Subcutaneous adipose tissue (tissue), 4 donors: ENCODE measurements around the gene EIF3M. TPM values are rescaled to one million over a fixed set of nuclear protein-coding genes. Genes with fewer than 3 reads are reported as not detected.

ENCODE experiments used
- CTCF ChIP-seq: fragments of 450-650 bp; IDR thresholded peaks from one replicate; pipeline ENCODE4 v1.5.1; 2016; ENCODE audit warnings: low read depth, mild to moderate bottlenecking, control low read depth, antibody characterized with exemption, moderate library complexity
- total RNA-seq, 4 donors: library from RNA; depleted of rRNA; stranded (reverse); fragments of >200 nt; gene quantifications; one replicate each; pipeline ENCODE4 v1.1.0, GENCODE V29; 2016

EIF3M gene
- total RNA-seq, 4 donors from 2014 or later = 277 to 447 (median 362) TPM

GRCh38 chr11:32594272-32594671 is 10.6 kb downstream of the EIF3M start:
- TF ChIP-seq CTCF = no peak

- no peak for TF ChIP-seq CTCF
These were observed 14.3 kb downstream of the EIF3M start for GRCh38 chr11:32597921-32598320.

GRCh38 chr11:32602657-32603415 is 19.2 kb downstream of the EIF3M start:
- no peak for TF ChIP-seq CTCF

- no peak for TF ChIP-seq CTCF
These were observed 22.6 kb downstream of the EIF3M start for GRCh38 chr11:32606220-32606619.

GRCh38 chr11:32610797-32611352 is 27.2 kb downstream of the EIF3M start:
- no peak for TF ChIP-seq CTCF

GRCh38 chr11:32613500-32614151 is 30.0 kb downstream of the EIF3M start:
- no peak for TF ChIP-seq CTCF

GRCh38 chr11:32615422-32615821 is 31.8 kb downstream of the EIF3M start:
- TF ChIP-seq CTCF = no peak
